ENCODE data around the gene ABL2.

ABL2 gene

GRCh38 chr1:179127163-179127895 is 102.1 kb downstream of the ABL2 start:
- DNase-seq: no peak

GRCh38 chr1:179126338-179127060 is 103.0 kb downstream of the ABL2 start:
- no peak for DNase-seq

- DNase-seq: no peak
Measured at GRCh38 chr1:179124873-179125272, 104.6 kb downstream of the ABL2 start.

- no peak for DNase-seq
Measured at GRCh38 chr1:179121159-179121938, 108.1 kb downstream of the ABL2 start.

GRCh38 chr1:179120736-179121135 is 108.7 kb downstream of the ABL2 start:
- no peak for DNase-seq

- no peak for DNase-seq
Measured at GRCh38 chr1:179119513-179119912, 110.0 kb downstream of the ABL2 start.

- DNase-seq: no peak
Measured at GRCh38 chr1:179115181-179115580, 114.3 kb downstream of the ABL2 start.

GRCh38 chr1:179108644-179109043 is 120.8 kb downstream of the ABL2 start:
- no peak for DNase-seq

GRCh38 chr1:179107706-179108629 is 121.5 kb downstream of the ABL2 start:
- no peak for DNase-seq

- DNase-seq: peak; percentile 41
Measured at GRCh38 chr1:179105393-179105792, 124.1 kb downstream of the ABL2 start.

- no peak for DNase-seq
Measured at GRCh38 chr1:179104611-179105250, 124.7 kb downstream of the ABL2 start.

- DNase-seq: no peak
Measured at GRCh38 chr1:179103999-179104398, 125.5 kb downstream of the ABL2 start.

GRCh38 chr1:179101566-179101965 is 127.9 kb downstream of the ABL2 start:
- DNase-seq: no peak

- no peak for DNase-seq
Measured at GRCh38 chr1:179099891-179100290, 129.6 kb downstream of the ABL2 start.

GRCh38 chr1:179095924-179096323 is 133.6 kb downstream of the ABL2 start:
- no peak for DNase-seq

GRCh38 chr1:179095377-179095776 is 134.1 kb downstream of the ABL2 start:
- no peak for DNase-seq

- peak; percentile 54 for DNase-seq
Measured at GRCh38 chr1:179094818-179095217, 134.7 kb downstream of the ABL2 start.

GRCh38 chr1:179092896-179093461 is 136.5 kb downstream of the ABL2 start:
- no peak for DNase-seq

- DNase-seq: no peak
Measured at GRCh38 chr1:179091691-179092165, 137.7 kb downstream of the ABL2 start.

- DNase-seq: no peak
Measured at GRCh38 chr1:179090923-179091322, 138.6 kb downstream of the ABL2 start.

GRCh38 chr1:179090522-179090921 is 139.0 kb downstream of the ABL2 start:
- DNase-seq: no peak

Data from NCI-H510A (cell line).